CD4-positive, alpha-beta T cell treated with Interleukin-17A for 4 hours (primary cell): ENCODE data around the gene IFT81.
"Not testable (repeated sequence)": the region's sequence is repeated elsewhere in the genome, so short reads cannot be mapped to it uniquely, and the experiment has no call there.

Source experiments
- DNase-seq: peaks from one replicate; pipeline ENCODE4 v3.0.0-alpha.2; 2020; ENCODE audit warnings: mixed read lengths

IFT81 gene

DNA sequence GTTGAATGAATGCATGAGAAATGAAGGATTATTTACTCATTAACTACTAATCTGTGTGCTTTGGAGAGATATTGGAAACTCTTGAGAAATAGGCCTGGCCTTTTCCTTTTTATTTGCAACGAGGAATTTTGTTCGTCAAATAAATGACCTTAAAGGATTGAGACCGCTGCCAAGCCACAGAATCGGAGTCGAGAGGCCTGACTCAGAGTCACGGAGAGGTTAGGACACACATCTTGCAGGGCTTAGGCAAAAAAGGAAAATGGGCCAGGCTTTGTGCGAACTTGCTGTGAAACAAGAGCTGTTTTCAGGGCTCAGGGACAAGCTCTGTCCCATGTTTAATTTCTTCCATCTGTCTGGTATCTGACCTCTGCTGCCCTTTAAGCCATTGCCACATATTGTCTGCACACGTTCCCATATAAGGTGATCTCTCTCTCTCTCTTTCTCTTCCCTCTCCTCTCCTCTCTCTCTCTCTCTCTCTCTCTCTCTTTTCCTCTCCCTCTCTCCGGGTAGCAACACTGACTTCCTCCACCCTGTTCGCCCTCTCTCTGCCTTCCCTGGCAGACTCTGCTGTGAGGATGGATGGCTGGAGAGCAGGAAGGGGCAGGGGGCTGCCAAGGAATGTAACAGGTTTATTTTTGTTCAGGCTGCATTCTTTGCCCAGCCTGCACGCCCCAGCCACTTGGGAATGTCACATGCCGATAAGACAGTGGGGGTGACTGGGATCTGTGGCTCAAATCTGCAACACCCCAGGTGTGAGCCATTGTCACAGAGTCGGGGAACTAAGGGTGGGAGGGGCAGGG, 14.9 kb upstream of the IFT81 start:
- DNase-seq, result no peak

DNA sequence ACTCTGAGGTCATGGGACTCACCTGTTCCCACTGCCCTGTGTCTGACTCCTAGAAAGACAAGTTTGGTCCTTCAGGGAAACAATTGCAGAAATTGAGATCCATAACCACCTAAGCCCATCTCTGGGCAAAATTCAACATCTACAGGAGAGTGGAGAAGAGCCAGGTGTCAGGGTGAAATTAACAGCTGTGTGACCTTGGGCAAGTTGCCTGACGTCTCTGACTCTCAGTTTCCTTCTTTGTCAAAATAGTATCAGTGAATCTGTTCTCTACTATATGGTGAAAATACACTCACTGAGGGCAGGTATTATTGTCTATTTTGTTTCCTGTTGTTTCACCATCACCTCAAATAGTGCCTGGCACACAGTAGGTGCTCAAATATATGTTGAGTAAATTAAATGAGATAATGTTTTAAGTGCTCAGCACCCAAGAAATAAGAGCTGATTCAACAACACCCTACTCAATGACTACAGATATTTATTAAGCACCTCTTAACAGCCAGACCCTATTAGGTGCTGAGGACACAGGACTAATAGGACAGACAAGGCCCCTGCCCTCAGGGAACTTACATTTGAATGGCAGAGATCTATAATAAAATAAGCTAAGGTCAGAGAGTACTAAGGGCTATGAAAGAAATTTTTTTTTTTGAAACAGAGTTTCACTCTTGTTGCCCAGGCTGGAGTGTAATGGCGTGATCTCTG, 14.2 kb upstream of the IFT81 start:
- DNase-seq, result no peak

DNA sequence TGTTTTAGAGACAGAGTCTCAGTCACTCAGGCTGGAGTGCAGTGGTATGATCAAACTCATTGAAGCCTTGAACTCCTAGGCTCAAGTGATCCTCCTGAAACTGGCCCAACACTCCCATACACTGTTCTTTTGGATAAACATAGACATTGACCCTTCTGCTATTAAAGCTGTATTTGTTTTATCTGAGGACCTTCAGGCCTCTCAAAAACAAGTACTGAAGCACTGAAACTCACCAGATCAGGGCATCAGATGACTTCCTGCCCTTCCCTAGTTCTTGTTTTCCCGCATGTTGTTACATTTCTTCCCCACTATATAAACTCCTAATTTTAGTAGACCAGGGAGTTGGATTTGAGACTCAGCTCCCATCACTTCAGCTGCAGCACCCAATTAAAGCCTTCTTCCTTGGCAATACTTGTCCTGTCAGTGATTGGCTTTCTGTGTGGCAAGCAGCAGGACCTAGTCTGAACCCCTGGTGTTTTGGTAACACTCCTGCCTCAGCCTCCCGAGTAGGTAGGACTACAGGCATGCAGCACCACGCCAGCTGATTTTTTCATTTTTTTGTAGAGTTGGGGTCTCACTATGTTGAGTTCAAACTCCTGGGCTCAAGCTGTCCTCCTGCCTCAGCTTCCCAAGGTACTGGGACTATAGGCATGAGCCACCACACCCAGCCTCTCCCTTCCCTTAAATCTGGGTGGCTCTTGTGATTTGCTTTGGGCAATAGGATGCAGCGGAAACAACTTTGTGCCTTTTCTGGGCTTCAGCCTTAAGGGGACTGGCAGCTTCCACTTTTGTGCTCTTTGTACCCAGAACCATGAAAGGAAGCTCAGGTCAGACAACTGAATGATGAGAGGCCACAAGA, 12.5 kb upstream of the IFT81 start:
- DNase-seq, result no peak

DNA sequence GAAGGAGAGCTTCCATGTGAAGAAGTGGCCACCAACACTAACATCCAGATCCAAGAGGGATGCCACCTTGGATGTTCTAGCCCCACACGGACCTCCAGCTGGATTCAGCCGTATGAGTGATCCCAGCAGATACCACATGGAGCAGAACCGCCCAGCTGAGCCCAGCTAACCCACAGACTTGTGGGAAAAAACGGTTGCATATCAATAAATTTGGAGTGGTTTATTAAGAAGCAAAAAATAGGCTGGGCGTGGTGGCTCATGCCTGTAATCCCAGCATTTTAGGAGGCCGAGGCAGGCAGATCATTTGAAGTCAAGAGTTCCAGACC, 11.9 kb upstream of the IFT81 start:
- DNase-seq, result no peak

DNA sequence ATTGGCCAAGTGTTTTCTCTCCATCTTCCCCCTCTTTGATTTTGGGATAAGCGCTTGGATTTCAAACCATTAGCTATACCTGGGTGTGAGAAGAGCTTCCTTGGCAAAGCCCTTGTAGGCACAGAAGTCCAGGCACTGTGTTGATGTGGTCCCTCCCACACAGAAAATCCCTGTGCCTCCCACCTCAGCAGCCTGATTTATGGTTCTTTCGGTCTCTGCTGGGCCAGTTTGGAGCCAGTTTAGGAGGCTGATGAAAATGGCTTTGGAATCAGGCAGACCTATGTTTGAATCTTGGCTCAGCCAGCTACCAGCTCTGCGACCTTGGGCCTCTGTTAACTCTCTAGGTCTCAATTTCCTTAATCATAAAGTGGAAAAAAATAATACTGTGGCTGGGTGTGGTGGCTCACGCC, 9.6 kb upstream of the IFT81 start:
- no peak for DNase-seq

DNA sequence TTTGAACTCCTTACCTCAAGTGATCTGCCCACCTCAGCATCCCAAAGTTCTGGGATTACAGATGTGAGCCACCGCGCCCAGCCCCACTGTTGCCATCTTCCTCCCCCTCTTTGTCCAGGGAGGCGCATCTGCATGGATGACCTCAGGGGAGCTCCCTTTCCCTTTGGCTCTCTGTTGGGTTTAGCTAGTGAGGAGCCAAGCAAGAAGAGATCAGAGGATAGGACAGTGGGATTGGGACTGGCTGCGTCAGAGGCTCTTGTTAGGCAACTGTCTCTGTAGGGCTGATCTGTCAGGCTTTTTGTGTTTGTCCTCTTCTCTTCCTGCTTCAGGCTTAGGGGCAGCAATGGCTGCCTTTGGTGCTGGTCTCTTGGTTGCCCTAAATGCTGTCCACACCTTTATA, 8.5 kb upstream of the IFT81 start:
- DNase-seq, result no peak

DNA sequence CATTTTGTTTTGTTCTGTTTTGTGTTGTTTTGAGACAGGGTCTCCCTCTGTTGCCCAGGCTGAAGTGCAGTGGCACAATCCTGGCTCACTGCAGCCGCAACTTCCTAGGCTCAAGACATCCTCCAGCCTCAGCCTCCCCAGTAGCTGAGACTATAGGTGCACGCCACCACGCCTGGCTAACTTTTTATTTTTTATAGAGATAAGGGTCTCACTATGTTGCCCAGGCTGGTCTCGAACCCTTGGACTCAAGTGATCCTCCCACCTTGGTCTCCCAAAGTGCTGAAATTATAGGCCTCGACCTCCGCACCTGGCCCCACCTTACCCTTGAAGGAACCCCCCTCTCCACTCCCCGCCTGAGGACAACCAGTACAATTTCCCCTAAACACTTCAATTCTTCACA, 7.5 kb upstream of the IFT81 start:
- no peak for DNase-seq

DNA sequence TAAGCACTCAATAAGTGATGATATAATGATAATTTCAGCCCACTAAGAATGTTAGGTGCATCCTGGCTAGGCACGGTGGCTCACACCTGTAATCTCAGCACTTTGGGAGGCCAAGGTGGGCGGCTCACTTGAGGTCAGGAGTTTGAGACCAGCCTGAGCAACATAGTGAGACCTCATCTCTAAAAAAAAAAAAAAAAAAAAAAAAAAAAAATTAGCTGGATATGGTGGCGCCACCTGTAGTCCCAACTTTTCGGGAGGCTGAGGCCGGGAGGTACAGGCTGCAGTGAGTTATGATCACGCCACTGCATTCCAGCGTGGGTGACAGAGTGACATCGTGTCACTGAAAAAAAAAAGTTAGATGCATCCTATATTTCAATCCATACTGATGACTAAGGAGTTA, 6.9 kb upstream of the IFT81 start:
- not testable (repeated sequence) for DNase-seq

DNA sequence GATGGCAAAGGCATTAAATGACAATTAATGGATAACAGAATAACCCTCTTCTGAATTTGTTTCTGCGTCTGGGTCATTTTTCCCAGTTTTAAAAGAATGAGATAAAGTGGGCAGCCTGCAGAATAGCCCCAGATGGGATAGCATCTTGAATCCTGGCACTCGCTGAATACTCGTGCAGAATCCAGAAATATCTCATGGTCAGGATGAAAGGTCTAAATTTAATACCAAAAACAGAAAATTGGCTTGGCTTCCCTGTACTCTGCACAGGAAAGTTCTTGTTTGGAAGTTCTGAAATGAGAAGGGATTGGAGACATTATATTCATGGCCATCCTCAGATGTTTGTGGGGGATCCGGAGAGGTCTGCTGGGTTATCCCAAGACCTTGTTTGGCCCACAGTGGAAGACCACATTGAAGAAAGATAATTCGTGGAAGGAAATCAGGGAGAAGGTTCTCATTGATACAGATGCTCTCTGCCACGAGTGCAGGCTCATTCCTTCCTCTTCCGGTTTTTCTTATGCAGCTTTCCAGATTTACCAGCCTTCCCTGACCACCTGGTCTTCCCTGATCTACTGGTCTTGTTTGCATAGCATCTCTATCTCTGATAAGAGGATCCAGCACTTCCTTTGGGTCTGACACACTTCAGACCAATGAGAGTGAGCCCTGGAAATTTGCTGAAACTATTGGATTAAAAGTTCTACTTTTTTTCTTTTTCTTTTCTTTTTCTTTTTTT, 6.0 kb upstream of the IFT81 start:
- DNase-seq, result no peak

DNA sequence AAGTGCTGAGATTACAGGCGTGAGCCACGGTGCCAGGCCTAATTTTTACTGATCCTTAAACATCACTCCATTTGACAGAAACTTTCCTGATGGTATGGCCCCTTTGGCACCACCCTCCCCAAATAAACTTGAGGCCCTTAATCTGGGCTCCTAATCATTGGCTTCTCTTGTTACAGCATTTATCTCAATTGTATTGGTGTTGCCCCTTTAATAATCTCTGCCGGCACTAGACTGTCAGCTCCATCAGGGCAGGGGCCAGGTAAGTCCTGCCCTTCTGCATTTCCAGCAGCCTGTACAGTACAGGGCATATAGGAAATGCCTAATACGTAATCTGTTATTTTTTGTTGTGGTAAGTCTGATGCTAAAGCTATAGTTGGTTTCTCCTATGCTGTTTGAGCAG, 1.2 kb upstream of the IFT81 start:
- no peak for DNase-seq

DNA sequence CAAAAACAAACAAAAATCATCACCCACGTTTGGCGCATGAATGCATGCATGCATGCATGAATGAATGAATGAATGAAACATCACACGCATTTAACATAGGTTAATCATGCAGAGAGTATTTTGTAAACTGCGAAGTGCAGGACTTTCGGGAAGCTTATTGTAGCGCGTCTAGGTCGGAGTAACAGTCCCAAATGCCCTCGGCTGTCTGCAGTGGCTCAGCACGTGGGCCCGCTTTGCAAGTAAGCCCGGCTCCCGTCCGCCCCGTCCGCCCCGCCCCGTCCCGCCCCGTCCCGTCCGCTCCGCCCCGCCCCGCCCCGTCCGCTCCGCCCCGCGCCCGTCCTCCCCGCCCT, 263 bp upstream of the IFT81 start:
- DNase-seq, result no peak

DNA sequence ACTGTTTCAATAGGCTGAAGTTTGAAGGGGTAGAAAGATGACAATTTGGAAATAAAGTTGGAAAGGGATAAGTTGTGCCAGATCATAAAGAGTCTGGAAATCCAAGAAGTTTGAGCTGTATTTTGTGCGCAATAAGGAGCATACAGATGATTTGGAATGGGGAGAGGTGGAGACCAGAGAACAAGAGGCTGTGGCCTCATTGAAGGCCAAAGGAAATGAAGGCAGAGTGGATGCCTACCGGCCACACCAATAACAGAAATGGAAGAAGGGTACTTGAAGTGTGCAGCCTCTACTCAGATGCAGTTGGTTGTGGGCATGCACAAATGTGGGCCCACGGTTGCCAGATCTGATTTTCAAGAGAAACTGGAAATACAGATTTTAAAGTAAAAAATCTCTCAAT, 2.4 kb downstream of the IFT81 start:
- no peak for DNase-seq

DNA sequence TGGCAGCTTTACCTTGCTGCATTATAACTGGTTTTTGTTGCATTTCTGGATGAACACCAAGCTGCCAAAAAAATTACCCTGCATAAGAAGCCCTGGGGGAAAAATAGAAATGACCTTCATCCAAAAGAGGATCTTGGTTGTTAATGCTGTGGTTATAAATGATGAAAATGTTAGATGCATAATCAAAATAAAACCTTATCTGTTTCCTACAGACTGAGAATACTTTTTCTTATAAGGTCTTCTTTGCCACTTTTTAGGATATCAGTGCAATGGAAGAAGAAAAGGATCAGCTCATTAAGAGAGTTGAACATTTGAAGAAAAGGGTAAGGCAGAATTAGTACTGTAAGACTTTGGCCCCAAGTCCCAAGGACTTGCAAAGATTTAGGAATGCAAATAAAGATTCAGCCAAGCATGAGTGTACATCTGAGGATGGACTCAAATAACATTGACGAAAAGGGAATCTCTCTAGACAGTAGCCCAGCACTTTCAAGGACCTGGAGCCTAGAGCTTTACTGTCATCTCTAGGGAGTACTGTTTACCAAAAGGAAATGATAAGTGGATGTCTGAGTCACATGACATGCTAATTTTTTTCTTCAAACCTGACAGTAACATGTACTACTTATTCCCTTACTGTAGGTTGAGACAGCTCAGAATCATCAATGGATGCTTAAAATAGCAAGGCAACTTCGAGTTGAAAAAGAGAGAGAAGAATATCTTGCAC, 10.7 kb downstream of the IFT81 start:
- no peak for DNase-seq

DNA sequence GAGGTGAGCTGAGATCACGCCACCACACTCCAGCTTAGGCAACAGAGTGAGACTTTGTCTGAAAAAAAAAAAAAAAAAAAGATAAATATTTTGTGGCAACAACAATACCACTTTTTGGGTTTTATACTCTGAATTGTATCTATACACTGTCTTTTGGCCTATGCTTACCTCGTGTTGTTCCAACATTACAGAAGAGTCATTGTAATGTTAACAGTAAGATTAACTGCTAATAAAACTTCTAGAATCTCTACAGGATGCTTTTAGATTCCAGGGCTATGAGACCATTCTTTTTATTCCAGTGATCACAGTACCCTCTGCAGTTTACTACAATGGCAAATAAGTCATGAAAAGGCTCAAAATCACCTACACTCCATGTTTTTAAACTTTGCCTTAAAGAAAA, 11.6 kb downstream of the IFT81 start:
- no peak for DNase-seq

DNA sequence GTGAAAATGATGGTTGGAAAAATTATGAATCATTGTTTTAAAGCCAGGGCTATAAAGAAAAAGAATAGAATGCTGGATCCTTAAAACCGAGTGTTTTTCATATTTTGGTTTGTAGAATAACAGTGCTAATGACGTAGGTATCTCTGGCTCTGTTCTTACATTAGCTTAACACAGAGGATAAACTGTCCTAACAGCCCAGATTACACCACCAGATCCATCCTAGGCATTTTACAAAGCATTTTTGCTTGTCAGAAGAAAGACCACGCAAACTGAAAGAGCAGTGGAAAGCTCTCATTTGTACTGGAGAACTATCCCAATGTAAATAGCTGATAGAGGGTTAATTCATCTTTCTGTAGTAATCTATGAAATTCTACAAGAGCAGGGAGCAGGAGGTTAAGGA, 13.6 kb downstream of the IFT81 start:
- DNase-seq, result no peak

DNA sequence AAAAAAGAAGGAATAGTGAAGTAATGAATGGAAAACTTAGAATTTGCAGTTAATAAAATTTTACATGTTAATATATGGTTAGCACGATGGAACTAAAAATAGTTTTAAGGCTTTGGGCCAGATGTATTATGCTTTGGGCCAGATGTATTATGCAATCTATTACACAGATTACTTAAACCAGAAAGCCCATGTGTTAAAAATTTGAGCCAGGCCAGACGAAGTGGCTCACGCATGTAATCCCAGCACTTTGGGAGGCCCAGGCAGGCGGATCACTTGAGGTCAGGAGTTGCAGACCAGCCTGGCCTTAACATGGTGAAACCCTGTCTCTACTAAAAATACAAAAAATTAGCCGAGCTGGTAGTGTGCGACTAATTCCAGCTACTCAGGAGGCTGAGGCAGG, 17.2 kb downstream of the IFT81 start:
- DNase-seq, result no peak

DNA sequence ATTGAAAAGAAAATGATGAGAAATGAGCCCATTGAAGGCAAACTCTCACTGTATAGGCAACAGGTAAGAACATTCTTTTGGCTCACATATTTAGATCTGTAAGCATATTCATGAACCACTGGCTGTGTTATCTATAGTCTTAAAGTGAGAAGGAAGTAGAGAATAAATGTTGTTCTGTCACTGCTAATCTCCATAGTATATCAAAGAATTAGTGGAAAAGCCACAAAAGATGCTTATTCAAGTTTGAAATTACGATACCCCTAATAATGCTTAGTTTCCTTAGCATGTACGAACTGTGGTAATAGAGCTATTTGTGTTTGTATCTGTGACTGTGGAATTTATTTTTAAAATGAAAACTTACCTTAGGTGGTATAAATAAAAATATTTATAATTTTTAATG, 22.8 kb downstream of the IFT81 start:
- no peak for DNase-seq

DNA sequence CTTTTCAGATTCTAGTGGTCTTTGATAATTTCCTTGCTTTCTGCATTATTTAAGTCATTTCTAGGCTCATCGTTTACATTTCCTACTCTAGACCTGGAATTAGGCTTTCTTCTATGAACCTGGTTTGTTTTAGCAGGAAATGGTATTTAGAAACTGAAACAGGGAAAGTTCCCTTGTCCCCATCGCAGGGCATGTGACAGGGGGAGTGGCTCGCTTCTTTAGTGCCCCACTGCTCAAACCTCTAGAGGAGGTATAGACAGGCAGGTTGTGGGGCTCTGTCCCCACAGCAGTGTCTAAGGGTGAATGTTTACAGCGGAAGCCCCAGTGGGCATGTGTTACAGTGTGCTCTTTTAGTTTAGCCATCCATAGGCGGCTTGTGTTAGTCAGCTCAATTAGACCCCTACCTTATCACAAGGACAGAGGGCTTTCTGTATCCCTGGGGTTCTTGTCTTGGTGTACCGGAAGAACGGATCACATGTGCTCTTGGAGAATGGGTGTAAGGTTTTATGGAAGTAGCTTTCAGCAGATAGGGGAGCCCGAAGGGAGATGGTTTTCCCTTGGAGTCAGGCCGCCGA, 25.0 kb downstream of the IFT81 start:
- no peak for DNase-seq

DNA sequence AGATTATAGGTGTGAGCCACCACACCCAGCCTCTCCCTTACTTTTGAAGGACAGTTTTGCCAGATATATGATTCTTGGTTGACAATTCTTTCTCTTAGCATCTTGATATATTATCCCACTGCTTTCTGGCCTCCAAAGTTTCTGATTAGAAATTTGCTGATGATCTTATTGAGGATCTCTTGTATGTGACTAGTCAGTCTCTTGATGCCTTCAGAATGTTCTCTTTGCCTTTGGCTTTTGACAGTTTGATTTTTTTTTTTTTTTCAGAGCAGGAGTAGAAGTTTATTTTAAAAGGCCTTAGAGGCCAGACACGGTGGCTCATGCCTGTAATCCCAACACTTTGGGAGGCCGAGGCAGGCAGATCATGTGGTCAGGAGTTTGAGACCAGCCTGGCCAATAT, 32.6 kb downstream of the IFT81 start:
- DNase-seq, result no peak

DNA sequence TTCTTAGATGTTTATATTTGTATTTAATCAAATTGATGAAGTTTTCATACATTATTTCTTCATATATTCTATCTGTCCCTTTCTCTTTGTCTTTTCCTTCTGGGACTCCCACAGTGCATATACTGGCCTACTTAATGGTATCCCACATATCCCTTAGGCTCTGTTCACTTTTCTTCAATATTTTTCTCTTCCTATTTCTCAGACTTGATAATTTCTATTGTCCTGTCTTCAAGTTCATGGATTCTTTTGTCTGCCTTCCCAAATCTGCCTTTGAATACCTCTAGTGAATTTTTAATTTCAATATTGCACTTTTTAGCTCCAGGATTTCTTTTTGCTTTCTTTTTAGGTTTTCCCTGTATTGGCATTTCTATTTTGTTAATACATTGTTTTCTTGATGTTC, 33.4 kb downstream of the IFT81 start:
- no peak for DNase-seq

DNA sequence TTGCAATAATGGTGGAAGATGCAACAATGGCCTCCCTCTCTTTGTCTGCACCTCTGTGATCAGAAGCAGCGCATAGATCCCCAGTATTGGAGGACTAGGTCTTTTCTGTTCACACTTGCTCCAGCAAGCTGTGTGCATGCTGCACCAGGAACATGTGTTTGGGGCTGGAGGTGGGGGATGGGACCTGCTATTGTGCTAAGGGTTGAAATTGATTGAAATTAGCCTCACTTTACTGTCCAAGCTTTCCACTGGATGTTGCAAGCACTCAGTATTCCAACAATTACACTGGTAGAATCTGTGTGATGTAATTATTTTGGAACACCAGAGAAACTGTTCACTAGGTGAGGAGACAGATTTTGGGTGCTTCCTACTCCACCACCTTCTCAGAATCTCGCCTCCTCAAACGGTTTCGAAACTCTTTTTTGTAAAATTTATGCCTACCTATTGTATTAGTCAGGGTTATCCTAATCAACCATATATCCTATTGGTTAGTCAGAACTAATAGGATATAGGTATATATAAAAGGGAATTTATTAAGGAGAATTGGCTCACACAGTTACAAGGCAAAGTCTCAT, 35.6 kb downstream of the IFT81 start:
- no peak for DNase-seq
